Measurements from ENCODE around the gene TPR.

- TF ChIP-seq CHD1 (IDR thresholded peaks at IDR 0.05; ENCODE audit: low read depth, low read length) (no peak), CTCF (IDR thresholded peaks at IDR 0.05; ENCODE audit: control extremely low read depth in 1 of 3, insufficient read depth in 1 of 3, low read depth in 1 of 3, low read length in 3 of 3) (no peak), POLR2AphosphoS5 (IDR thresholded peaks at IDR 0.05; ENCODE audit: low read depth, low read length) (no peak), TAF1 (IDR thresholded peaks at IDR 0.05; ENCODE audit: low read depth, low read length) (no peak), HDAC6 (IDR thresholded peaks at IDR 0.05; ENCODE audit: low read depth, low read length) (no peak), USF2 (IDR thresholded peaks at IDR 0.05; ENCODE audit: low read length) (no peak), GTF2F1 (IDR thresholded peaks at IDR 0.05; ENCODE audit: borderline replicate concordance, low read depth, low read length) (no peak), RFX5 (IDR thresholded peaks at IDR 0.05; ENCODE audit: borderline replicate concordance, low read depth, low read length) (no peak), TAF7 (optimal IDR thresholded peaks at IDR 0.05; ENCODE audit: borderline replicate concordance, low read depth, low read length) (no peak)
Measured at GRCh38 chr1:186315570-186315969, 59.5 kb downstream of the TPR start.
